ENCODE measurements around the gene ECEL1.

ECEL1 gene

GRCh38 chr2:232483311-232483922 lies 4.2 kb downstream of the ECEL1 start:
- no peak for DNase-seq

GRCh38 chr2:232482301-232483238 lies 5.1 kb downstream of the ECEL1 start:
- DNase-seq, result no peak

- no peak for DNase-seq
These were observed 6.1 kb downstream of the ECEL1 start for GRCh38 chr2:232481322-232482140.

- DNase-seq, result no peak
These were observed 7.1 kb downstream of the ECEL1 start for GRCh38 chr2:232480201-232481190.

GRCh38 chr2:232479341-232480200 lies 8.1 kb downstream of the ECEL1 start:
- DNase-seq, result no peak

GRCh38 chr2:232478571-232479340 lies 8.9 kb downstream of the ECEL1 start:
- no peak for DNase-seq

GRCh38 chr2:232477751-232478510 lies 9.7 kb downstream of the ECEL1 start:
- DNase-seq, result no peak

- no peak for DNase-seq
These were observed 10.8 kb downstream of the ECEL1 start for GRCh38 chr2:232476791-232477190.

- DNase-seq, result no peak
These were observed 11.6 kb downstream of the ECEL1 start for GRCh38 chr2:232476045-232476444.

- DNase-seq, result no peak
These were observed 14.2 kb downstream of the ECEL1 start for GRCh38 chr2:232473467-232473890.

GRCh38 chr2:232466221-232466620 lies 21.4 kb downstream of the ECEL1 start:
- DNase-seq, result no peak

- no peak for DNase-seq
These were observed 22.6 kb downstream of the ECEL1 start for GRCh38 chr2:232465061-232465460.

- DNase-seq, result no peak
These were observed 23.1 kb downstream of the ECEL1 start for GRCh38 chr2:232464544-232464885.

- DNase-seq, result no peak
These were observed 23.7 kb downstream of the ECEL1 start for GRCh38 chr2:232463701-232464543.

- DNase-seq, result no peak
These were observed 27.5 kb downstream of the ECEL1 start for GRCh38 chr2:232460171-232460570.

- no peak for DNase-seq
These were observed 28.1 kb downstream of the ECEL1 start for GRCh38 chr2:232459419-232460035.

- no peak for DNase-seq
These were observed 28.8 kb downstream of the ECEL1 start for GRCh38 chr2:232458661-232459418.

Measured in KG1 (cell line).